GM19351 (cell line): Measurements from ENCODE around the gene TTYH1.
"Not testable (repeated sequence)": the region's sequence is repeated elsewhere in the genome, so short reads cannot be mapped to it uniquely, and the experiment has no call there.

Source experiments
- ATAC-seq: cut with Tn5 transposase; IDR thresholded peaks from one replicate; pipeline ENCODE4 v1.9.1; 2021; ENCODE audit warnings: mild to moderate bottlenecking, moderate library complexity; ENCODE audit not compliant: unreplicated experiment

The TTYH1 gene

GRCh38 chr19:54415208-54415900 is at the start of gene TTYH1:
TSS of gene TTYH1 (plus strand) at chr19:54415464. CDS start at chr19:54415553, 89 bp downstream.
- ATAC-seq, result no peak

DNA sequence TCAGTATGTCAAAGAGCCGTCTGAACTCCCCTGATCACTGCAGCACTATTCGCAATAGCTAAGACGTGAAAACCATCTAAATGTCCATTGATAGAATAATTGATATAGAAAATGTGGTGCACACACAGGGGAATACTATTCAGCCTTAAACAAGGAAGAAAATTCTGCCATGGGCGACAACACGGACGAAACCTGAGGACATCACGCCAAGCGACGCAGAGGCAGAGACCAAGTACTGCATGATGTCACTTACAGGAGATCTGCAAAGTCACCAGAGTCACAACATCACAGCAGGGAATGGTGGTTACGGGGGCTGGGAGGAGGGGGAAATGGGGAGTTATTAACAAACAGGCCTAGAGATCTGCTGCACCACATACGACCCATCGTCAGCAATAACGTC is 49.5 kb upstream of the TTYH1 start:
- not testable (repeated sequence) for ATAC-seq

- no peak for ATAC-seq
Measured at GRCh38 chr19:54366811-54367210, 48.5 kb upstream of the TTYH1 start.

DNA sequence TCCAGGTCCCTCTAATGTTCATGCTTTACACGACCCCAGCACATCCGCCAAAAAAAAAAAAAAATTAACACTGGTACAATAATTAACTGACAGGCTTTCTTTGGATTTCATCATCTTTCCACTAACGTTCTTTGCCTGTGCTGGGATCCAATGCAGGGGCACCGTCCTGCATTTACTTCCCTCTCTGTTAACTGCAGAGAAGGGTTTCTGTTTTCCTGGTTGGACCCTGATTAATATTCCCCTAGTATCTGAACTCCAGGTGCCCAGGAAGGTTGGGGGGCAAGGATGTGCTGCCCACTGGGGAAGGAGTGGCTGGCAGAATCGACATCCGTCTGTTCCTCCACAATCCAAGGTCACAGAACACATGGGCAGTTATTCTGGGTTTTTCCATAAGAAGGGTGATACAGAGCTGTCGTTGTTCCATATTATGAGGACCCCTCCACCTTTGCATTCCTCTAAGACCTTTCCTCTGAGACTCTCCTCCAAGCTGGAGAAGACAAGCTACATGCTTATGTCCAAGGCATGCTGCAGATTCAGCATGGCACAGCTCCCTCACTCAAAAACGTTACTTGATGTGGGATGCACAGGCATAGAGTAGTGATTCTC is 46.1 kb upstream of the TTYH1 start:
- no peak for ATAC-seq

DNA sequence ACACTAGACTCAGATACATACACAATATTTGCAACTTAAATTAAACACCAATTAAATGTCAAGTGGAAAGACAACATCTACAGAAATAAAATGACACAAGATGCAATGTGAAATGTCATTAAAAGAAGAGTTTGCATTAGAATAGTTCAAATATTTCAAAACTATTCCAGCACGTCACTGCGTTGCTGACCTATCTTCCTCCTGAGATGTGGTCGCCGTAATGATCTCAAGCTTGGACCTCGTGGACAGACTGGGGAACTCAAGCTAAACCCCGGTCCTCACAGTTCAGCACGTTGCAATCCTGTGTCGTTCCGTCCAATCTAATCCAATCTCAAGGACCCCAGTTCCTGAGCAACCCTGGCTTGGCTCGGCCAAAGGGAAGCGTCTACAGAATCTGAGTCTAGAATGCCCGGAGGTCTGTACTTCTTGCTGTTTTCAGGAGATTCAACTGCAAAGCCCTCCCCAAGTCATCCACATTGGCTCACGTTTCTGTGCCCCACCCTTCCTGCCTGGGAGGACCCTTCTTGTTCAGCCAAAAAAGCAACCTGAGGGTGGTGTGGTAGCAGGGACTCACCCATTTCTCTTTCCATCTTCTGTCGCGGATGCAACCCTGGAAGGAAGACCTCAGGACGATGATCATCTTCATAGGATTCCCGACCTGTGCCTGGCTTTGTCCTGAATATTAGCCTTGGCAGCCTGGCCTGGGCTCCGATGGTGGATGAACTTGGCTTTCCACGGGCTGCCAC is 45.4 kb upstream of the TTYH1 start:
- ATAC-seq, result not testable (repeated sequence)

DNA sequence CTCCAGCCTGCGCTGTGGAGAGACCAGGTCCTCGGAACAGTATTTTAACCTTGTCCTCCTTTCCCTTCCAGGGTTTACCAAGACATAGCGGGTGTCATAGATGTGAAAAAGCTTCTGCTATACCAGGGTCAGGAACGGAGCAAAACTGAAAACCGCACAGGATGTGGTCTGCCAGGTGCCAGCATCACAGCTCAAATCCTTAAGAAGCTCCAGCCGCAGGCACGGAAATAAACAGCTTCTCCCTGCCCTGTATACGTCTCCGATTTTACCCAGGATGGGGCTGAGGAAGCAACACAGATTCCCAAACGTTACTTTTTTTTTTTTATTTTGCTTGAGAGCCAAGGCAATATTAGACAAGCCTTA is 44.8 kb upstream of the TTYH1 start:
- not testable (repeated sequence) for ATAC-seq

DNA sequence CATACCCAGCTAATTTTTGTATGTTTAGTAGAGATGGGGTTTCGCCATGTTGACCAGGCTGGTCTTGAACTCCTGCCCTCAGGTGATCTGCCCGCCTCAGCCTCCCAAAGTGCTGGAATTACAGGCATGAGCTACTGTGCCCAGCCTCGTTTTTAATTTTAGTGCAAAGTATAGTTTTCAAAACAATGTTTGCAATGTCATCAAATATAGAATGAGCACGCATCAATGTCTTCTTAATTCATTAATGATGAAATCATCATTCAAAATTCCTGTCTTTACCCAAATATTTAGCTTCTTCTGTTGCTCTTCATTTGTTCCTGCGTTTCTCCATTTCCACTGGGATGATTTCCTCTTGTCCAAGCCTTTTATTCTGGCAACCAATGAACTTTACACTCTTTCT is 43.8 kb upstream of the TTYH1 start:
- ATAC-seq, result not testable (repeated sequence)

- no peak for ATAC-seq
Measured at GRCh38 chr19:54373781-54374631, 41.3 kb upstream of the TTYH1 start.

DNA sequence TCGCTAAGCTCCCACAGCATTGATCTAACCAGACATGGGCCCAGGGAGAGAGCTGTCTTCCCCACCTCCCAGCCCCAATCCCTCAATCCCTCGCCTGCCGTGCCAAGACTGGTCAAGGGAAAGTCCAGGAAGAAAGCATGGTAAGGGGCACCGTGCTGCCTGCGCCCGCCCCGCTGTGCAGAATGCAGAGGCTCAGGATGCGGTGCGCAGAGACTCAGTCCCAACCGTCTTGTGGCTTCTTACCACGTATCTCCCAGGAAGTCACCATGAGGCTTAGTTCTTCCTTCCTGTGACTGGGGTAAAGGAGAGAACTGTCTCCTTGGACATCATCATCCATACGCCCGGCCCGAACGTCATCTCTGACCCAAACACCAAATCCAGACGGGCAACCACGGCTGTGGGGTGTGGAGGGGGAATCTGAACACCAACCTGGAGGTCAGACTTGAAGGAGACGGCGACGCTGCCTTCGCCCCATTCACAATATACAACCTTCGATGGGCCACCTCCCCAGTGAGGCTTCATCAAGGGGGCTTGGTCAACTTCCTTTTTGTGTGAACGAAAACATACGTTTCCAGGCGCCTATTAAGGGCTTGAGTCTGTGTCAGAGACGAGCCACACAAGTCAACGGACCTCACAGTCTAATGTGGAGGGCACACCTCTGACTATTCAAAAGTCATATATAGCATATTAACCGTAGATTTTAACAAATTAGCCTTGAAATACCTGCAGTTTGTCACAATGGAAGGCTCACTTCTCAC is 39.9 kb upstream of the TTYH1 start:
- not testable (repeated sequence) for ATAC-seq

DNA sequence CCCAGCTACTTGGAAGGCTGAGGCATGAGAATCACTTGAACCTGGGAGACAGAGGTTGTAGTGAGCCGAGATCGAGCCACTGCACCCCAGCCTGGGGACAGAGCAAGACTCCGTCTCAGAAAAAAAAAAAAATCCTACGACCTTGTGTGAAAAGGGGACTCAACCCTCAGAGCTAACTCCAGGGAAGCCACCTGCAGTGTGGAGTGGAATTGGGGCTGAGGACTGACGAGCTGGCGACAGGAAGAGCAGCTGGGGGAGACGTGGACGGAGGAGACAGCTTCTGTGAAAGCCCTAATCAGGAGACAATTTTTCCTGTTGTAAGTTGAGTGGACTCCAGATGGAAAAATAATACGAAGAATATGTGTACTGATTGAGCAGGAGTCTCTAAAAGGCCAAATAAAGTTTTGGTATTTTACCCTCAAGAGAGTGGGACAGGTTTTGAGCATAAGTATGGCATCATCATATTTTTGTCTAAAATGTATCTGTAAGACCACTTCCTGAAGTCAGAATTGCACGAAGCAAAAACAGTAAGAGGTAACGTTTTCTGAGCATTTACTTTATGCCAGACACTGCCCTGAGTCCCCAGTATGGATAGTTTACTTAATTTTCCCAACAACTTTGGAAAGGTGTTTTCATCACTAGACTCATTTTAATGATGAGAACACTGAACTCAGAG is 38.5 kb upstream of the TTYH1 start:
- no peak for ATAC-seq

GRCh38 chr19:54379187-54379678 is 36.0 kb upstream of the TTYH1 start:
- no peak for ATAC-seq

DNA sequence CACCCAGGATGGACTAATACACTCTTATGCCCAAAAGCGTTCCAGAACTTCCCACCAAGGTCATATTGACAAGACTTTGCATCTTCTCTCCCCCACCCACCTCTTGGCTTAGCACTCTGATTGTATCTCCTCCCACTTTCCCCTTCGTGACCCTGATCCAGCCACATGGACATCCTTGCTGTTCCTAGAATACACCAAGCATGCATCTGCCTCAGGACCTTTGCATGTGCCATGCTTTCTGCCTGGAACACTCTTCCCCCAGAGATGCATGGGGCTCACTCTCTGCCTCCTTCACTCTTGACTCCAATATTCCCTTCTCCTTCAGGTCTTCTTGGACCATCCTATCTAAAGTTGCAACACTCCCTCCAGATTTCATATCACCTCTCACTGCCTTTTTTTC is 34.4 kb upstream of the TTYH1 start:
- no peak for ATAC-seq

- not testable (repeated sequence) for ATAC-seq
Measured at GRCh38 chr19:54382041-54382440, 33.2 kb upstream of the TTYH1 start.

GRCh38 chr19:54383330-54383729 is 31.9 kb upstream of the TTYH1 start:
- ATAC-seq, result no peak

DNA sequence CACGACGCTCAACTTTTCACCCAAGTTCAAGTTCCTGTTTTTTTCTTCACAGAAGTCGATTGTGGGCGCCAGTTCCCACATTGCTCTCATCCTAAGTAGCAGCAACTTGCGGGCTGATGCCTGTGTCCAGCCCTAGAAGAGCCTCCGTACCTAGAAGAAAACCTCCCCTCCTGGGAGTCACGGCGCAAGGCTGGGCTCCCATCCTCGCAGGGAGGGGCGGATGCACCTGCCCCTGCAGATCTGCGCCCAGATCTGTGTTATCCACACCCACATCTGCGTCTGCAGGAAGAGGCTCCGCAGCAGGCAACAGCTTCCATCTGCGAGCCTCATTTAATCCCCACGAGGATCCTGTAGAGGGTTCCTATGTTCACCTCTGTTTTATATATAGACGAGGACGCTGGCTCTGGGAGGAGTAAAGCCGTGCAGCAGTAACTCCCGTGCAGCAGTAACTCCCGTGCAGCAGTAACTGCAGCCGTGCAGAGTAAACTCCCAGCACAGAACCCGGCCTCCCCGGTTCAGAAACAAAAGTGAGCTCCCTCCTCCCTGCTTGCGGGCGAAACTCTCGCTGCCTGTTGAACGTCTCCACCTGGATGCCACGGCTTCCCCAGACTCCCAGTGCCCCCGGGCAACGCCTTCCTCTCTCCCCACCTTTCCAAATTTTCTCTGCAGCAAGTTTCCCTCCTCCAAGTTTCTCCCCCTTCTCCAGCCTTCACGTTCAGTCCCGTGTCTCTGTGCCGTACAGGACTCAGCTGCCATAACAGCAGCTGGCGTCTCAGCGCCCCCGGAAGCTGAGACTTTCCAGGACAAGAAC is 27.1 kb upstream of the TTYH1 start:
- no peak for ATAC-seq

DNA sequence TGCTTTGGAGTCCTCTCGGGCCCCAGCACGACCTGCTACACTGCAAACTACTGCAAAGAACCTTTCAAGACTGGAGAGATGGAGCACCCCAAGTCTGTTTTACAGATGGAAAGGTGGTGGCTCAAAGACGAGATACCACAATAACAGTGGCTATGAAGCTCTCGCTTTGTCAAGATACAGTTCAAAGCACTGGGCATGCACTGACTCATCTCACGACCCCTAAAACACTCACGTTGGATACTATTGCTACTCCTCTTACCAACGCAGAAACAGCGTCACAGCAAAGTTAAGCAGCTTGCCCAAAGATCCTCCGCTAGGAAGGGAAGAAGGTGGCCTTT is 26.5 kb upstream of the TTYH1 start:
- no peak for ATAC-seq

DNA sequence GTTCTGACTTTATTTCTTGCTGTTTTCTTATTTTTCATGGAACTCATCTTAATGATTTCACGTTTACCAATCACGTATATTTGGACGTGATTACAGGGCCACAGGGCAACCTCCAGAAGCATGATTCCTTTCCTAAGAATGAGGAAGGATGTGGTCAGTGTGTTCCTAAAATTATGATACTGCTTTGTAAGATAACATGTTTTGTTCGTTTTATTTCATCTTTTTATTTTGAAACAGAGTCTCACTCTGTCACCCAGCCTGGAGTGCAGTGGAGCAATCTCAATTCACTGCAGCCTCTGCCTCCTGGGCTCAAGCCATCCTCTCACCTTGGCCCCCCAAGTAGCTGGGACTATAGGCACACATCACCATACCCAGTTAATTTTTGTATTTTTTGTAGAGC is 25.7 kb upstream of the TTYH1 start:
- no peak for ATAC-seq

GRCh38 chr19:54390942-54391577 is 24.2 kb upstream of the TTYH1 start:
- ATAC-seq, result no peak
